Activated CD4-positive, alpha-beta T cell treated with anti-CD3 and anti-CD28 coated beads, Interleukin-2, amount 50 U/mL, for 24 hours (primary cell): ENCODE data around the gene RUVBL2.

Source experiments
- DNase-seq, 2 donors: peaks; one replicate each; pipeline ENCODE4 v3.0.0-alpha.2; 2020; ENCODE audit warnings: low read depth in 1 of 2, low spot score in 1 of 2

The RUVBL2 gene

GRCh38 chr19:48963371-48964204 lies 30.1 kb upstream of the RUVBL2 start:
- DNase-seq = peak in 1 of 2 donors; percentile 55

GRCh38 chr19:48964205-48965039 lies 29.3 kb upstream of the RUVBL2 start:
- no peak for DNase-seq

GRCh38 chr19:48965040-48965805 lies 28.5 kb upstream of the RUVBL2 start, which contains the start of gene FTL:
Gene FTL (plus strand): TSS chr19:48965309. CDS start chr19:48965508, 199 bp downstream.
- DNase-seq = peak; percentile 72 to 87

GRCh38 chr19:48965806-48966540 lies 27.7 kb upstream of the RUVBL2 start:
- DNase-seq = peak; percentile 84 to 86

- DNase-seq = no peak
Measured at GRCh38 chr19:48966541-48967345, 26.9 kb upstream of the RUVBL2 start.

- DNase-seq = no peak
Measured at GRCh38 chr19:48967346-48968178, 26.1 kb upstream of the RUVBL2 start.

- no peak for DNase-seq
Measured at GRCh38 chr19:48968179-48968661, 25.5 kb upstream of the RUVBL2 start.

GRCh38 chr19:48968813-48969218 lies 24.9 kb upstream of the RUVBL2 start:
- no peak for DNase-seq

- DNase-seq = no peak
Measured at GRCh38 chr19:48969276-48970138, 24.2 kb upstream of the RUVBL2 start.

GRCh38 chr19:48970139-48970766 lies 23.4 kb upstream of the RUVBL2 start:
- DNase-seq = no peak

GRCh38 chr19:48970923-48971395 lies 22.7 kb upstream of the RUVBL2 start:
- DNase-seq = peak; percentile 69 to 70

GRCh38 chr19:48975947-48976847 lies 17.5 kb upstream of the RUVBL2 start:
- DNase-seq = no peak

- DNase-seq = no peak
Measured at GRCh38 chr19:48977061-48977460, 16.6 kb upstream of the RUVBL2 start.

GRCh38 chr19:48982280-48982679 lies 11.4 kb upstream of the RUVBL2 start:
- DNase-seq = no peak

GRCh38 chr19:48985711-48986110 lies 8.0 kb upstream of the RUVBL2 start:
- DNase-seq = no peak

- no peak for DNase-seq
Measured at GRCh38 chr19:48986211-48986610, 7.5 kb upstream of the RUVBL2 start.
